GM12801 (cell line): ENCODE data around the gene CCDC33.

Experiments
- TF ChIP-seq, protein P1 (sequence below): IDR thresholded peaks from one replicate; pipeline ENCODE4 v1.5.1; 2011; ENCODE audit warnings: control low read depth; ENCODE audit not compliant: insufficient read length; ENCODE audit errors: extremely low read depth

The CCDC33 gene

DNA sequence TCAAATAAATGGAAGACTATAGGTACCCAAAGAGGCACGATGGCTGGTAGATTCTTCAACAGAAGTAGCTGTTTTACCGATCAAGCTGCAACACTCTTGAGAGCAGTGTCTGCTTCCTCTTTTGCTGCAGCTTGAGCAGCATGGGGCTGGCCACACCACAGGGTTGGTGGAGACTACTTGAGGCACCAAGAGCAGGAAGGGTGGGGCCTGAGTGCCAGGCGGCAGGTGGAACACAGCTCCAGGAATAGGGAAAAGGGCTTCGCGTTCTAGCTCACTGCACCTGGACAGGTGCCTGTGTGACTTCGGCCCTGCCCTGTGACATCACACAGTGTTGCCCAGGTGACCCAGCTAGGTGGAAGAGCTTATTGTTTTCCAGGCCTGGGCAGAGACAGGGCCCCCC is at the start of gene CCDC33:
Gene CCDC33, plus strand, starts transcription at position 365 of the 400 bp plus-strand sequence. CDS start 394 bp downstream, outside the sequence.
- TF ChIP-seq, protein P1, sequence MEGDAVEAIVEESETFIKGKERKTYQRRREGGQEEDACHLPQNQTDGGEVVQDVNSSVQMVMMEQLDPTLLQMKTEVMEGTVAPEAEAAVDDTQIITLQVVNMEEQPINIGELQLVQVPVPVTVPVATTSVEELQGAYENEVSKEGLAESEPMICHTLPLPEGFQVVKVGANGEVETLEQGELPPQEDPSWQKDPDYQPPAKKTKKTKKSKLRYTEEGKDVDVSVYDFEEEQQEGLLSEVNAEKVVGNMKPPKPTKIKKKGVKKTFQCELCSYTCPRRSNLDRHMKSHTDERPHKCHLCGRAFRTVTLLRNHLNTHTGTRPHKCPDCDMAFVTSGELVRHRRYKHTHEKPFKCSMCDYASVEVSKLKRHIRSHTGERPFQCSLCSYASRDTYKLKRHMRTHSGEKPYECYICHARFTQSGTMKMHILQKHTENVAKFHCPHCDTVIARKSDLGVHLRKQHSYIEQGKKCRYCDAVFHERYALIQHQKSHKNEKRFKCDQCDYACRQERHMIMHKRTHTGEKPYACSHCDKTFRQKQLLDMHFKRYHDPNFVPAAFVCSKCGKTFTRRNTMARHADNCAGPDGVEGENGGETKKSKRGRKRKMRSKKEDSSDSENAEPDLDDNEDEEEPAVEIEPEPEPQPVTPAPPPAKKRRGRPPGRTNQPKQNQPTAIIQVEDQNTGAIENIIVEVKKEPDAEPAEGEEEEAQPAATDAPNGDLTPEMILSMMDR, result no peak

DNA sequence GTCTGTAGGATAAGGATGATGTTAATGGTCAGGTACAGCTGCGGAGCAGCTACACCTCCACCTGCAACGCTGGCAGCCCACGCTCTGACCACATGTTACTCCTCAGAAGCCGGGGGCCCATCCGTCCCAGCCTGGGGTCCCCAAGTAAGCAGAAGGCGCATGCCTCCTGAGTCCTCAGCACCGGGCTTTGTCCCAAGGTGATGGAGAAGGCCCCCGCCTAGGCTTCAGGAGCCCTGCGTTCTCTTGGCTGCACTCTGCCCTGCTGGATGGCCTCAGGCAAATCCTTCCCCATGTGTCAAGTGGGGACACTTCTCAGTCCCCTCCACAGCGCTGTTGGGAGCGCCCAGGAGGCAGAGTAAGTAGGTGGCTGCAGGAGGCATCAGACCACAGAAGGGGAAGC is 47.9 kb upstream of the CCDC33 start:
- TF ChIP-seq, protein P1, result no peak

DNA sequence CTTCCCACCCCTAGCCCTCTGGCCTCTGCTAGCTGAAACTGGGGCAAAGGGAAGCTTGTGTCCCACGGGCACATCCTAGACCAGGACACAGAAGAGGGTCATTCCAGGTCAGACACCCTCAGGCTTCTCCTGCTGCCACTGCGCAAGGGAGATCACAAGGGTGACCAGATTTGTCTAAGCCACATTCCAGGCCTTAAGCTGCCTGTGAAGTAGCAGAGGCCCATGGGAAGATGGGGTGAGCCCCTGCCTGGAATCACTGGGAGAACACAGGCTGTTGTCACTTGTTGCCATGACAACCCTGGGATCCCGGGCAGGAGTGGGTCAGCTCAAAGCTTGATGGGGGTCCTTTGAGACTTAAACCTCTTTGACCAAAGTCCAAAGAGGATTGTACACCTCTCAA is 44.3 kb upstream of the CCDC33 start:
- TF ChIP-seq, protein P1, result no peak

DNA sequence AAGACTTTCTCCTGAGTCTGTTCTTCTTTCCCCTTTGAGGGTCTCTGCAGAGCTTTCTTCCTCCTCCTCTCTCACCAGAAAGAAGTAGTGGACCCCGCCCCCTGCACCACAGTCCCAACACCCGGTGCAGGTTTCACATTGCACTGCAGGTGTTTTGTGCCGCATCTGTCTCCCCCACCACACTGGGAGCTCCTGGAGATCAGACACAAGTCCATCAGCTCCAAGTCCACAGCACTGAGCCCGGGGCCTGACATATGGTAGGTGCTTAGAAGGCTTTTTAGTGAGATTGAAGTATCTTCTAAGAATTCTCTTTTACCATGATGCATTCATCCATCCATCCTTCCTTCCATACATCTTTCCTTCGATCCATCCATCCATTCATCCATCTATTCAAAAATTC is 43.4 kb upstream of the CCDC33 start:
- TF ChIP-seq, protein P1, result no peak

DNA sequence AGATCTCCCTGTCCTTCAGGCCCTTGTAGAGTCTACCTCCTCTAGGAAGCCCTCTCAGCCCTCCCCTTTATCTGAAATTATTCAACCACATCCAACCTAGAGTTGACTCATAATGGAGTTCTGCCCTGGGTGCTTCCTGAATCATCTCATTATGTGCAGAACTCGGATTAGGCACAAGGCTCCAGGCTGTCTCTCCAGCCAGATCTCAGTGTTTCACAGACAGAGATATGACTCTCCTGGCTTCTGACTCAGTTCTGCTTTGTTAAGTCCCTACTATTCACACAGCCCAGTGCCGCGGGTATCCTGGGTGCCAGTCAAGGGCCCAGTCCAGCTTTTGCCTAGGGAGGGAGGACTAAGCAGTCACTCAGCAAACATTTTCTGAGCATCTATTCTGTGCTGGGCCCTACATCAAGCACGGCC is 42.8 kb upstream of the CCDC33 start:
- TF ChIP-seq, protein P1, result no peak

DNA sequence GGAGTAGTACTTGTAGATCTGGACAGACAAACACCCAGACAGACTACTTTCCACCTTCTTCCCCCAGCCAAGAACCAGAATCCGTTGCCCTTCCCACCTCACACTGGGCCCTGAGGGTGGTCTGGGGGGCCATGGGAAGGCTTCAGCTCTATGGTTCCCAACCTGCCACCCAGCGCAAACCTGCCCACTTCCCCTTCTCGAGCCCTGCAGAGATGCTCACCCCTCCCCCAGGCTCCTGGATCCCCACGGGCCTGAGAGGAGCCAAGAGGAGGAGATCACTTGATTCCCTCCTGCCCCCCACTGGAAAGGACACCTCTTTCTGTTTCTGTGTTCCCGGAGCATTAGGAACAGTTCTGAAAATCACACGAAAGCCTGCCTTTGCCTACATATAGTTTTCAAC is 42.2 kb upstream of the CCDC33 start:
- TF ChIP-seq, protein P1, result no peak

DNA sequence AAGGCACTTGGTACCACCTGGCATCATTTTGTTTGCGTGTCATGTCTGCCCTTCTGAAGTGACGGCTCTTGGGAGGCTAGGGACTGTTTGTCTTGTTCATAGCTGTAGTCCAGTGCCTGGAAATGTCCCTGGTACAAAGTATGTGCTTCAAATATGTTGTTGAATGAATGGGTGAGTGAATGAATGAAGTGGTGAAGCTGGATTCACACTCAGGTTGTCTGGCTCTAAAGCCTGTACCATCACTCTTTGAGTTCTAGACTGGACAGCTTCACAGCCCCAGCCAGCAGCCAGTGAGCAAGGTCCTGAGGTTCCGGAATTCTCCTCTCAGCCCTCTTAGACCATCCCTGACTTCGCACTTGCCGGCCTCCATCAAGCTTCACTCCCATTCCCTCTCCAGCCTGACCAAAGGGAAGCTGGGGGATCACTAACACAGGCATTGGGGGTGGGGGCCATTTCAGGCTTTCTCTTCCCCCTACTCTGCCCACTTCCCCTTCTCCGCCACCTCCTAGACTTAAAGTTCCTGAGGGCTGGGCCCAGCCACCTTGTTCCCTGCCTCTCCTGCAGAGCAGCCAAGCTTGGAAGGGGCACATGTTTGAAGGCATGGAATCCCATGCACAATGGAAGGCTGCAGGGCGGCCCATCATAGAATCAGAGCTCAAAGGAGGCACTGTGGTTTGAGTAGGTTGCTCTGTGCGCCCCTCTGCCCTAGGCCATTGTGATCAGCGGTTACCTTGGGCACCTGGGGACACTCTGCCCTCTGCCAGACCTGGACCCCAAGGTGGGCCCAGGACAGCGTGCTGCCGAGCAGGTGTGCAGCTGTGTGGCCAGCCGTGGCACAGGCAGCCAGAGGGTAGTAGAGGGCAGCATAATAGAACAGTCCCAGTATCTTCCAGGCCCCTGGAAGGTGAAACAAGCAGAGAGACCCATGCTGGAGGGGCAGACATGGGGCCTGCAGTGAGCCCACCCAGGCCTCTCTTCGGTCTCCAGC is 41.3 kb upstream of the CCDC33 start:
- TF ChIP-seq, protein P1, result no peak
